Measurements from ENCODE around the gene CDCA8.

DNA sequence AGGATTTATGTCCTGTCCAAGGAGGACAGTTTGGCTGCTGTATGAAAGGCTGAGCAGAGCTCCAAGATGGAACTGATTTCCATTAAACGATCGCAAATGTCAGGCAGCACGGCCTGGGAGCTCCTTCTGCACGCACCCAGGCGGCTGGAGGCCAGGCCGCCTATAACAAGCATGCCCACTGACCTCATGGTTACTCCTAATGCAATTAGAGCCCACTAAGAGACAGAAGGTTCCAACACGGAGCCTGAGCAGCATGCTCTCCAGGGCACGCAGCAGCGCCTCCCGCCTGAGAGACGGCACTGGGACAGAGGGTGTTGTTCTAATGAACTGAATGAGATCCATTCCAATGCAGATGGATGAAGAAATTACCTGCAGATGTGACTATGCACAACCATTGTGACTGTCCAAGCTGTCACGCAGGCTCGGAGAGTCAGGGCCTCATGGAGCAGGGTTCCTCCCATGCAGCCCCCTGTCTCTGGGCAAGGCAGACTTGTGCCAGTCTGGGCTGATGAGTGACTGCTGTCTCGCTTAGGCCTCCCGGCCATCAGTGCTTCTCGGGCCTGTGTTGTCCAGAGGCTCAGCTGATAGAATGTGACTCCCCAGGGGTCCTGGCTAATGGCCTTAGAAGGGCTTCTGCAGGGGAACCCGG is 25.2 kb upstream of the CDCA8 start:
- TF ChIP-seq CTCF (IDR thresholded peaks at IDR 0.05; ENCODE audit: insufficient read depth, low read length, poor library complexity, severe bottlenecking) (no peak), EZH2phosphoT487 (conservative IDR thresholded peaks at IDR 0.05; ENCODE audit: low read length) (no peak)
